Fibroblast of the conjunctiva (primary cell): Measurements from ENCODE around the gene SLF2.
A peak's percentile ranks its signal among the peaks of the same experiment; 100 is the strongest.

Source experiments
- DNase-seq: peaks from one replicate; pipeline ENCODE4 v3.0.0-alpha.2; 2010; ENCODE audit warnings: low read depth

The SLF2 gene, protein sequence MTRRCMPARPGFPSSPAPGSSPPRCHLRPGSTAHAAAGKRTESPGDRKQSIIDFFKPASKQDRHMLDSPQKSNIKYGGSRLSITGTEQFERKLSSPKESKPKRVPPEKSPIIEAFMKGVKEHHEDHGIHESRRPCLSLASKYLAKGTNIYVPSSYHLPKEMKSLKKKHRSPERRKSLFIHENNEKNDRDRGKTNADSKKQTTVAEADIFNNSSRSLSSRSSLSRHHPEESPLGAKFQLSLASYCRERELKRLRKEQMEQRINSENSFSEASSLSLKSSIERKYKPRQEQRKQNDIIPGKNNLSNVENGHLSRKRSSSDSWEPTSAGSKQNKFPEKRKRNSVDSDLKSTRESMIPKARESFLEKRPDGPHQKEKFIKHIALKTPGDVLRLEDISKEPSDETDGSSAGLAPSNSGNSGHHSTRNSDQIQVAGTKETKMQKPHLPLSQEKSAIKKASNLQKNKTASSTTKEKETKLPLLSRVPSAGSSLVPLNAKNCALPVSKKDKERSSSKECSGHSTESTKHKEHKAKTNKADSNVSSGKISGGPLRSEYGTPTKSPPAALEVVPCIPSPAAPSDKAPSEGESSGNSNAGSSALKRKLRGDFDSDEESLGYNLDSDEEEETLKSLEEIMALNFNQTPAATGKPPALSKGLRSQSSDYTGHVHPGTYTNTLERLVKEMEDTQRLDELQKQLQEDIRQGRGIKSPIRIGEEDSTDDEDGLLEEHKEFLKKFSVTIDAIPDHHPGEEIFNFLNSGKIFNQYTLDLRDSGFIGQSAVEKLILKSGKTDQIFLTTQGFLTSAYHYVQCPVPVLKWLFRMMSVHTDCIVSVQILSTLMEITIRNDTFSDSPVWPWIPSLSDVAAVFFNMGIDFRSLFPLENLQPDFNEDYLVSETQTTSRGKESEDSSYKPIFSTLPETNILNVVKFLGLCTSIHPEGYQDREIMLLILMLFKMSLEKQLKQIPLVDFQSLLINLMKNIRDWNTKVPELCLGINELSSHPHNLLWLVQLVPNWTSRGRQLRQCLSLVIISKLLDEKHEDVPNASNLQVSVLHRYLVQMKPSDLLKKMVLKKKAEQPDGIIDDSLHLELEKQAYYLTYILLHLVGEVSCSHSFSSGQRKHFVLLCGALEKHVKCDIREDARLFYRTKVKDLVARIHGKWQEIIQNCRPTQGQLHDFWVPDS

DNA sequence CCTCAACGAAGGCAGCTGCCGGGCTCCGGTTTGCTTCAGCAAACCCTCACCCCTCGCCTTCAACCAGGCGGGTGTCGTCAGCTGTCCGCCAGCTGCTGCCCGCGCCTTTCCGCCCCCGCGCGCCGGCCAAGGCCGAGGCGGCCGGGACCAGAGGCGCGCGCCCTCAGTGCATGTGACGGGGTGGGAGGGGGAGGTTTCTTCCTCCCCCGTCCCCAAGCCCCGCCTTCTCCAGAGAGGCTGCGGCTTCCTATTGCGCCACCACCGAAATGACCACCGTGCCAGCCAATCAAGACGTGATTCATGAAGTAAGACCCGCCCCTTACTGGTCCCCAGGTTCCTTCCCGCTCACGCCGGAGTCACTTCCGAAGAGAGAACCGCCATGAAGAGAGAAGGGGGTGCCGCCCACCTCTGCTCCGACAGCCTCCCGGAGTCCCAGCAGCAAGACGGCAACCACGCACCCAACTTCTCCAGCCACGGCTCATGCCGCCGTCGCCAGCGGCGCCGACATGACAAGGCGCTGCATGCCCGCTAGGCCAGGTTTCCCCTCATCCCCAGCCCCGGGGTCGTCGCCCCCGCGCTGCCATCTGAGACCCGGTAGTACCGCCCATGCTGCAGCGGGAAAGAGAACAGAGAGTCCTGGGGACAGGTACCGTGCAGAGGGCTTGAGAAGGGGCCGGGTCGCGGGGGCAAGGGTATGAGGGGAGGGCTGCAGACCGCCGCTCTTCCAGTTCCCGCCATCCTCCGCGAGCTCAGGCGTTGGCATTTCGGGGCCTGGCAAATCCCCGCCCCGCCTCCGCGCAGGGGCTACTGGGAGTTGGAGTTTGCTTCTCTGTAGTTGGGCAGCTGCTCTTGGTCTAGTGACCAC is at the start of gene SLF2:
TSS of gene SLF2 (plus strand) at position 359 of the 865 bp plus-strand sequence. CDS start at position 507, 148 bp downstream.
- DNase-seq, result peak; percentile 98

DNA sequence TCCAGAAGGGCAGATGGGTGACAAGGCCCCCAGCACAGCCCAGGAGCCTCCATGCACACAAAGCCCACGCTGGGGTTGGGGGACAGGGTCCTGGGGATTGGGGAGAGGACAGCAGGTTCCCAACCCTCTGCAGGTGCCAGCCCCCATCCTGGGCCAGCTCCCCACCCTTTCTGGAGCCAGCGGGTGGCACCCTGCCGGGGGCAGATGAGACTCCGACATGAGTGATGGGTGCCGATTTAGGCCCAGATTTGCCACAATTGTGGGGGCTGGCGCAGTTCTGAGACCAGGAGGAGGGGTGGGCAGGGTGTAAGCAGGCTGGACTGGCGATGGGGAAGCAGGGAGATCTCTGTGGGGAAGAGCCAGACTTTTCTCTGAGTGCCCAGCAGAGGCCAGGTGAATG is 49.3 kb upstream of the SLF2 start:
- no peak for DNase-seq

DNA sequence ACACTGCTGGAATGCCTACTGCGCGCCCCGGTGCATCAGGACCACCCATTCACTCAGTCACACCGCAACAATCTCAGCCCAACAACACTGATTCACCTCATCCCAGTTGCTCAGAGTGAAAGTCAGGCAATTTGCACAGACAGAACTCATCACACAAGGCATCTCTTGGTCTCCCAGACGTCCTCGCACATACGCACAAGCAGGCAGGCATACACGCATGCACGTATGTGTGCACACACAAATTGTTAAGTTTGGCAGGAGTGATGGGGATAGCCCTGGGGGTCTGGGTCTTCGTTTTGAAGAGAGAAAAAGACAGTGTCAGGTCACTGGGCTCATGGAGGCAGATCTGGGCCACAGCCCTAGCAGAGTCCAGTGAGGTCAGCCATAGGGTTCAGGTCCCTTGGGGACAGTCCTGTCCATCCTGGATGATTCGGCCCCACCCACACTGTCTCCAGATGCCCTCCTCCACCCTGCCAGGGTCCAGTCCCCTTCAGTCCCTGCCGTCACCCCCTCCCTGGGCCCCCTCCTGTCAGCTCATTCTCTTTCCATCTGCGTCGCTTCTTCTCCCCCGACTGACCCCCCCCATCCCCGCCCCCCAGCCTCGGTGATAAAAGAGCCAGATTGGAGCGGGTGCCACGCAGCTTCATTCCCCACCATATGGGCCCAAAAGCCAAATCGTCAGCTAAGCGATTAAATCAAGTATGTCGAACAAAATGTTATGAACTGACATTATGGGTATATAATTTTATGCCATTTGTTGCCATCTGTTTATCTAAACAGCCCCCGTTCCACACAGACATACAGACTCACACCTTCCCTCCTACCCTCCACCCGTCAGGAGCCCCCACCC is 48.5 kb upstream of the SLF2 start:
- DNase-seq, result no peak

DNA sequence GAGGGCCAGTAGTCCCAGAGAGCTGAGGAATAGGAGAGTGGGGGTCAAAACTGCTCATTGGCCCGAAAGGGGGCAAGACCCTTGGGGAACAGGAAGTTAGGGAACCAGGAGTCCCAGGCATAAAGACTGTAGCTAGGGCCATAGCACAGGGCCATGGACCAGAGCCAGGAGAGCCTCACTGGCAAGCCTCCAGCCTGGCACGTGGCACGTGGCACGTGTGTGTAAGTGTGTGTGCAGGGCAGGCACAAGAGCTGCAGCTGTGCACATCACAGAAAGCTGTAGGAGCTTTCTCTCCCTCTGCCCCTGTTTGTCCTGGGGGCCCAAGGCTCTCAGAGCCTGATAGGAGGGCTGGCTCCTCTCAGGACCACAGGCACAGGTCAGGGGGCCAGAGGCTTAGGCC is 47.8 kb upstream of the SLF2 start:
- no peak for DNase-seq

DNA sequence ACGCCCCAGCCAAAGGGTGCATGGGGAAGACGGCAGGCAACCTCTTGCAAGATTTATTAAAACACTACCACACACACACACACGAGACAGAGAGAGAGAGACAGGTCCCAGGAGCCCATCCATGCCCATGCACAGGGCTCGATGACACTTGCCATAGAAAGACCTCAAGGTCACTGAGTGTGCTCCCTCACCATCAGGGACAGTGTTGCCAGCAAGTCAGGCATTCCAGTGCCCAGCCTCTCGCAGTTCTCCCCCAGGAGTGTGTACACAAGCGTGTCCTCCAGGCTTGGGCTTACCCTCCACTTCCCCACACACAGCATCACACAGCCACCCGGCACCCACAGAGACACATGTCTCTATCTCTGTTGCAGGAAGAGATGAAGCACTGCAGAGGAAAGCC is 46.8 kb upstream of the SLF2 start:
- DNase-seq, result no peak

DNA sequence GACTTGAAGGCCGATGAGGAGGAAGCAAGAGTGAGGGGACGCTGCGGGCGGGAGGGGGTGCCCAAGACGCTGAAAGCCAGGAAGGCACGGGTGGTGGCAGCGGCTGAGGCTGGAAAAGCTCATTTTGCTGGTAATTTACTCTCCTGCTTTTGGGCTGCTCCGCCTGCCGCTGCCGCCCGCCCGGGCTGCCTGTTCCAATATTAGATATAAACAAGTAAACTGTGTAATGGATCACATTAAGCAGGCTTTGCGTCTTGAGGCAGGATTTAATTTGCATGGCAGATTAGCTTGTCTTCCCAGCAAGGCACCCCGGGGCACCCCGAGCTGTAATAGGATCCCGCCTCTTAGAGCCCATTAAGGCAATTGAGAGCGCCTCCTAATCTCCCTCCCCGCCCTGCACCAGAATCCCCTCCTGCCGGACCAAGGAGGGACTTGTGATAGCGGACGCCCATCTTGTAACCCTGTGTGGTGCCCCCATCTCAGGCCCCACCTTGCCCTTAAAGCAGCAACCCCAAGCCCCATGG is 46.1 kb upstream of the SLF2 start:
- DNase-seq, result no peak

DNA sequence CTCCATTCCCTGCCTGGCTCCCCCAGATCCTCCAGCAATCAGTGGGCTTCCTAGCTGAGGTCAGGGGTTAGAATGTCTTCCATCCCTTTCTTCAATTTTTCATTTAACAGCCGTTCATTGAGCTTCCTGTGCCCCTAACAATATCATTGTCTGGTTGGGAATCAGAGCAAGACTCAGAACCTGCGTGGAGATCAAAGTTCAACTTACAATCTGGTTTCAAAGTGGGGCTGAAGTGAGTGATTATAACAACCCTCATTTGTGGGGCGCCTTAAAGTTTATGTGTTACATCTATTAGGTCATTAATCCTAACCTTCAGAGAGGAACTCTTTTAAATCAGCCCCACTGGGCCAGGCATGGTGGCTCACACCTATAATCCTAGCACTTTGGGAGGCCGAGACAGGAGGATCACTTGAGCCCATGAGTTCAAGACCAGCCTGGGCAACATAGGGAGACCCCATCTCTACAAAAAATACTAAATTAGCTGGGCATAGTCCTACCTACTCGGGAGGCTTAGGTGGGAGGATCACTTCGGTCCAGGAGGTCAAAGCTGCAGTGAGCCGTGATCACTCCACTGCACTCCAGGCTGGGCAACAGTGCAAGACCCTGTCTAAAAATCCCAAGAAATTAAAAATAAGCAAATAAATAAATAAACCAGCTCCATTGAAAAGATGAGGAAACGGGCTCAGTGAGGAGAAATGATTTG is 45.4 kb upstream of the SLF2 start:
- DNase-seq, result no peak

DNA sequence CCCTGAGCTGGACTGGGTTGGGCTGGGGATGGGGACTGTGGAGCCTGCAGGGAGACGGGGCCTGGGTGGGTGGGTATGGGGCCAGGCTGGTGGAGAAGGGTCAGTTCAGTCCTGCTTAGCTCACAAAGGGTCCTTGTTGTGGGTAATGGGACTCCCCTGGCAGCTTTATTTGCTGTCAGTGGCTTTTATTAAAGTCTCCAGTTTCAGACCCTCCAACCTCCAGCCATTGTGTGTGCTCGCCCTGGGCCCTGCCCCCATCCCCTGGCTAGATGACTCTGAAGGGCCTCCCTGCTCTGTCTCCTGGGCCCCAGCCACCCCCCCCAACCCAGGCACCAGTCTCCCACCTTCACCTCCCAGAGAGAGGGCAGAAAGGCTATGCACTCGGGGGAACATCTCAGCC is 44.4 kb upstream of the SLF2 start:
- no peak for DNase-seq

DNA sequence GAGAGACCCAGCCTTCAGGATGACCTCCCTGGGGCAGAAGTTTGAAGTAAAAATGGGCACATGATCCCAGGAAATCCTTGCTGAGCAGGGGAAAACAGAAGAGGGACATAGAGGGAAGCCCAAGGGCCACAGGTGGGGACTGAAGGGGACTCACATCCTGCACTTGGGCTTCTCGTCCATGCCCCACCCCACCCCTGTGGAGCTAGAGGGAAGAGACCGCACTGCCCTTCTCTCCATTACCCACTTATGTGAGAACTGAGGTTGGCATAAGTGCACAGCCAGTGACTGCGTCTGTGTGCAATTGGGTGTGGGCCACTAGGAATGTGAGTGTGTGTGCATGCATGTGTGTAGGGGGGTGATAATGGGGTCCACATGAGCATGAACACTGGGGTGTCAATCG is 43.4 kb upstream of the SLF2 start:
- no peak for DNase-seq

DNA sequence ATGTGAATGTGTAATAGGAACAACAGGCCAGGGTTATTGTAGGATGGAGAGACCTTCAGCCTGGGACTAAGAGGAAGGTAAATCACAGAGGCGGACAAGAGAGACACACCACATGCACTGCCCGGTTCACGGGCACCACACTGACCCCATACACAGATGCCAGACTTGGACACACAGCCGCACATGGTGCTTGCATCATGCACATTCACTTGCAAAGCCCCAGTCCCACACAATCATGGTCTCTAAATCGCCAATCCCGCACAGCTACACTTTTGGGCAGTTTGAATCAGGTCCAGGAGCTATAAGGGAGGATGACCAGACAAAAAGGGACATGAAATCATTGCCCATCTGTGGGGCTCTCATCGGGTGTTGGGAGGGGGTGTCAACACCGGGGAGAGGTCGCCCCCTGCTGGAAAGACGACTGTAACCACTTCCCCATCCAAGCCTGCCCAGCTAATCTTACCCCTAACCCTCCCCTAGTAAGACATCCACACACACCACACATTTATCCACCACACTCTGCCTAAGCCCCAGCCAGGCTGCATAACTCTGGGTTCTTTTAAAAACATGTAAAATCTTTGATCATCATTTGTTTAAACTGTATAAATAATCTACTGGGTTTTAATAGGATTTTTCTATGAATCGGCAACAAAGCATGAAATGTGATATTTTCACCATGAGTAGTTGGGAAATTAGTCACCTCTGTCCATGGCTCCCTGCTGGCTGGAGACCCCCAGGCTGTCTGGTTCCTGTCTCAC is 40.5 kb upstream of the SLF2 start:
- peak; percentile 23 for DNase-seq

DNA sequence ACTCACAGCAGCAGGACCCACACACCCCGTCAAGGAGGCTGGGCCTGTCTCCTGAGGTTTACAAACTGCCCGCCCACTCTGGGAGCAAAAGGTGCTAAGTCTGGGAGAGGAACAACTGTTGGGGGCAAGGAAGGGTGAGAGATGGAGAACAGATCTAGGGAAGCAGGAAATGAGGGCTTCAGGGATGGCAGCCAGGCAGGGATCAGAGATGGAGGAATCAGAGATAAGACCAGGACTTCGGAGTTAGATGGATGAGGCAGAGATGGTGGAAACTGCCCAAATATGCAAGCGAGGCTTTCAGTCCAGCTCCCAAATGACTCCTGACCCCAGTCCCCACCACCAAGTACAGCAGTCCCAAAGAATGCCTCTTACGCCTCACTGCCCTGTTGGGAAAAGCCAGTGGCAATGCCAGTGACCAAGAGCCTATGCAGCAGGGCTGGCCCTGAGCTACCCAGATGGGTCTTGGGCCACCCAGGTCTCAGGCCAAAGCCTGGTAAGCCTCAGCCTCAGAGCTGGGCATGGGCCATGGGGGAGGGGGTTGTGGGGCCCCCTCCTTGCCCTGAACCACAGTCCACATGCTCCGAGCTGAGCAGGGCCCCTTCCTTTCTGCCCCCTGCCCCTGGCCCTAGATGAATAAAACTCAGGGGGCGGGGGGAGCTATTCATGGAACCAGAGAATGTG is 39.5 kb upstream of the SLF2 start:
- no peak for DNase-seq

DNA sequence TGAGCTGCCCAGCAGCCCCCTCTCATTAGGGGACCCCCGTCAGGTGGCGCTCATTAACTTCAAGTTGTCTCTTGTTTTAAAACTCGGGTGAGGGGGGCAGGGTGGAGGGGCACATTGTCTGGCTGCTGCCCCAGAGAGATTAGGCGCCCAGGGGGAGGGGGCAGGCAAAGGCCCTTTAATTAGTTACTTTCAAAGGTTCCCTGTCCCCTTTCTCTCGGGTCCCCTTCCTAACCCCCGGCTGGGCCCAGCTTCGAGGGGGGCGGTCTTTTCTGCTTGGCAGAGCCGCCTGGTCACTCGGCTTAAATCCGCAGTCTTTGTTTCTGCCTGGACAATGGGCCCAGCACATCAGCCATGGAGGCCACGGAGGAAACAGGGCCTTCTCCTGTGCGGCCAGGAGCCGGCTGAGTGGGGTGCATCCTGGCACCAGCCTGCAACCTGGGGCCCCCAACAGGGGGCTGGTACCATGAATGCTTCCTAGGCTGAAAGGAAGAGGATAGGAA is 38.9 kb upstream of the SLF2 start:
- no peak for DNase-seq

DNA sequence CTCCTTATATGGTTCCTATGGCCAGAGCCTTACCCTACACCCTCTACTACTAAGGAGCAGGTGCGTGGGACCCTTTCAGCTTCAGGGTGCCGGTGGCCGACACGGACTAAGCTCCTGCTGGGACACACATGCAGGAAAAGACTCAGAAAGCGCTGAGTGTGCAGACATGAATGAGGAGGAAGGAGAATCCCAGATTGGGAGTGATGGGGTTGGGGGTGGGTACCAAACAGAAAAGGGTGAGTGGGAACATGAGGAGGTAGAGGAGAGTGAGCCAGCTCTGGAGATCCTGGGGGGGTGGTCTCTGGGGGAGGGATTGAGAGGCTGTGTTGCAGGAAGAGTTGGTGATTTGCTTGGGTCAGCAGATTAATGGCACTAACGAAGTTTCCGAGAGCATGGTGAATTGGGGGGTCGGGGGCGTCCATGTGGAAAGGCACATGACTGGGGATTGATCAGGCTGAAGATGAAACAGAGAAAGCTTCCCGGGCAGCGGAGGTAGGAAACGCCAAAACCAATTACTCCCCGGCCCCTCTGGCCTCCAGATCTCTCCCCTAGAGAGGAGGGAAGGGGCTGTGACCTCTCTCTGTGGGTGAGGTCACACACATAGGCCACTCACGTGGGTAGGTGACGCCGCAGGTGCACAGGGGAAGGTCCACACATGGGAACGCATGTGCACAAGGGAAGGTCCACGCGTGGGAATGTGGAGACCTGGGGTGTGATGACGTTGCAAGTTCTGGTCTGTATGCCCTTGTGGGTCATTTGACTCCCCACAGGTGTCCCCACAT is 37.9 kb upstream of the SLF2 start:
- no peak for DNase-seq

DNA sequence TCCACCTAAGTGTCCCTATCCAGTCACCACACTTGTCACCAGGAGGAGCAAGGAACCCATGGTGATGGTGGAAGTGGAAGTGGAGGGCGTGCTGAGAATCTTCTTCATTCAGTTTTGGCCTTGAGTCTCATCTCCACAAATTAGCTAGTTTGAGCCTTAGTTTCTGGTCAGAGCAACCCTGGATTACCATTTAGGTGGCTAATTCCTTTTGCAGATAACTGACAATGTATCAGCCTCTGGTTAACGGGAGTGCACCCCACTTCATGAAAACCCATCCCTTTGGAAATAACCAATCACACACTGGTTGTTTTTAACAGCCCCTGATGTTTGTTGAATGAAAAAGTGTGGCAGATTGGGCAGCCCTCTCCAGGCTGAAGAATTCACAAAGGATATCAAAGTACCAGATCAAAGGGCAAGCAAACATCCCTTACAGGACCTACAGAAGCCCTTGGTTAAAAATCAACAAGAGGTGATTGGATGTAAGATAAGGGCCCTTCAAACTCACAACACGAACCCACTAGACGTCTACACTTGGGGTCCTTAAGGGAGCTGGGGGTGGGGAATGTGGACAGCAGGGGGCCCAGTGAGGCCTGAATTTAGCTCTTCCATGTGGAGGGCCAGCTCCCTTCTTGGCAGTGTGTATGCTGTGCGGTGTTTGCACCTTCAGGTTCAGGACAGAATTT is 37.1 kb upstream of the SLF2 start:
- no peak for DNase-seq

DNA sequence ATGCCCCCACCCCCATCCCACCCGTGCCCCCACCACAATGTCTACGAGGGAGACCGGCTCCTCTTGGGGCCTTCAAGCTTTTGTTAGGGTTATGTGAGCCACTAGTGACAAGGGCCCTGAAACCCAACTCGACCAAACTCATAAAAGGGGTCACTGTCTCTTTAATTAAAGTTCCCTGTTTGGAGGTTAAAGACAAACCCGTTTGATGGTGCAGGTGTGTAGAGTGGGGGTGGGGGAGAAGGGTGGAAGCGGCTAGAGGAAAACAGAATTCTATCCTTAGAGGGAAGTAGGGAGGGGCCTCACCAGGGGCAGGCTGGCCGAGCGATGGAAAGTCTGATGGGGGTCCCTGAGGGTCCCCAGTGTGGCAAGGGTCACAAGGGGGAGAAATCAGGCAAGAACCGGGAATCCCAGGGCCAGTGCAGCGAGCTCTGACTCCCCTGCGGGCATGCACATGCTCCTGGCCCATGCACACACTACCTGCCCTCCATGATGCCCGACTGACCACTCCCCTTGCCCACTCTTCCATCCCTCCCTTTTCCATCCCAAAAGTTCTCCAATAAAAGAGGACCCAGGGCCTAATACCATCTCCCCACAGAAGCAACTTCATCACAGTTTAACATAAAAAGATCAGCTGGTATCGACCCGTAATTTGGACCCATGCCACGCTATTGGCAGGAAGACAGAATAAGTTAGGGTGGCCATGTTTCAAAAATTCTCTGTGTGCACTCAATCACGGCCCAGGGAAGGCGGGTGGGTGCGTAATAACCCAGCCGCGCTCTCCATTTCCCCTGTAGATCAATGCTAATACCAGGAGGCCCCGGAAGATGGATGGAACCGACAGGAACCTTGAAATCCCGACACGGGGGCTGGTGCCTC is 35.9 kb upstream of the SLF2 start:
- DNase-seq, result no peak

DNA sequence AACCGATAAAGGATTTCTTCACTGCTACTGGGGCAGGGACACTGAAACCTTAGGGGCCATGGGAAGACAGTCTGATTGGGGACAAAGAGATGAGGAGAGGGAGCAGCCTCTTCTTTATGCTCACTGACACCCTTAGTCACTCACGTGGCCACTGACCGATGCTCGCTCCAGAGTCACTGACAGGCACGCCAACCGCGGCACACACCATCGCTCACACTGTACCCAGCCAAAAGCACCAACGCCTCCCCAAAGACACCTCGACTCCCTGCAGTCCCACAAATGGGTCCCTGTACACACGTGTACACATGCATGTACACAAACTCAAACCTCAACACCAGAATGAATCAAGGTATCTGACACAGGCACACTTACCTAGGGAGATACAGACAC is 35.3 kb upstream of the SLF2 start:
- no peak for DNase-seq
